ENCODE measurements around the gene EGLN2. TPM values are rescaled to one million over a fixed set of nuclear protein-coding genes. Genes with fewer than 3 reads are reported as not detected.

Gene EGLN2
- total and polyA plus RNA-seq, 10 of the 15 experiments (the other 5 are each of a cell fraction or from before 2014, with no cell fraction given), result 8.6 to 93.0 (median 66.8) TPM

DNA sequence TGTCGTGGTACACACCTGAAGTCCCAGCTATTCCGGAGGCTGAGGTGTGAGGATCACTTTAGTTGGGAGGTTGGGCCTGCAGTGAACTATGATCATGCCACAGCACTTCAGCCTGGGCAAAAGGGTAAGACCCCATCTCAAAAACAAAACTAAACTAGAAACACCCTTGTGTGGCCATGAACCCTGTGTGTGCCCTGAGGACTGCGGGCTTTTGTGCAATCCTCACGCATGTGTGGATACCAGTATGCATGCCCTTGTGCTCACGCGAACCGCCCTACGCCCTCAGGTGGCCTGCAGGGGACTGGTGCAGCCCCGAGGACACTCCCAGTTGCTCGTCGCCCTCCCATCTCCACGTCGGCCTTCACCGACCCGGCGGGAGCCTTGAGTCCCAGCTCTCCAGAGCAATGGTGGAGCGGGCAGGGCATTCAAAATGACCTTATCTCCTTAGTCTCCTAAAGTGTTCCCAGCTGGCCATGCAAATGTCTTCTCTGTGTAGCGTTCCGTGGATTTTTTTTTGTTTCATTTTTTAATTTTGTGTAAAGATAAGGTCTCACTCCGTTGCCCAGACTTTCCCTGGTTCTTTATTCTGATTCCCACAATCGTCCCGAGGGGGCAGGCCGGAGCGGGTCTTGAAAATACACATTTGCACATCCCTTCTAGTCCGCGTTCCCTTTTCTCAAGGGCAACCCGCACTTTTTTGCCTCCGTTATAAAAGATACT is 868 bp upstream of the EGLN2 start (continued):
- TF ChIP-seq MEF2B (IDR thresholded peaks at IDR 0.05; ENCODE audit: partially characterized antibody, poor library complexity, severe bottlenecking), result peak; percentile 25

DNA sequence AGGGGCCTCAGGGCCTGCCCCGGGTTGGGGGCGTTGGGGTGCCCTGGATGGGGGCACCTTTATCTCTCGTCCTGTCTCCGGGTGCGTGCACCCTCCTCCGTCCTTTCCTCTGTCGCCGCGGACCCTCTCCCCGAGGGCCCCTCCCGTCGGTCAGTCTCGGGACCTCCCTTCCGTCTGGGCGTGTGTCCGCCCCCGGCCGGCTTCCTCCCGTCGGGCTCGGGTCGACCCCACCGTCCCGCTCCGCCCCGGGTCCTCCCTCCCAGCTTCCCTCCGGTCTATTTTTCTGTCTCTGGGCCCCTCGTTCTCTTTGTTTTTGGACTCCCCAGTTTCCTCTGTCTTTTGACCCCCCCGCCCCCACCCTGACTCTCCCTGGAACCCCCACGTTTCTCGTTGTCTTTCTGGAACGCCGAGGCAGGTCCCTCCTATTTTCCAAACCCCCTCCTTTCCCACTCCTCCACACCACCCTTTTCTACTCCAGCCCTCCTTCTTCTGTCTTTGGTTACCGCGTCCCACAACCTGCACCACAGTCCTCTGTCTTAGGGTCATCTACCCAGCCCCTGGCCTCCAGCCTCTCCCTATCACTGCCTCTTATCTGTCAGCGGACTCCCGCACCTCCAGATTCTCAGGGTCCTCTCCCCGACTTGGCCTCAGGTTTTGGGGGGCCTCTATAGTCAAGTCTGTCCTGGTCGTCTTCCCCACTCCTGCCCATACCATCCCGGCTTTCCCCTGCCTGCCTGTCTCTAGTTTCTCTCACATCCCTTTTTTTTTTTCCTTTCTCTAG is 757 bp downstream of the EGLN2 start:
- Histone ChIP-seq H3K4me2 (ENCODE audit: control insufficient read depth, insufficient read depth) (peak overlapping the region; percentile 88), H3K9me3 (replicated peaks; ENCODE audit: control insufficient read depth, insufficient read depth, low read length) (no peaks in the 10 kb centered on the region), H3K36me3 (ENCODE audit: control insufficient read depth in 2 of 2, insufficient read depth in 2 of 2, low read length in 1 of 2) (peaks cover 7 to 11% of the 10 kb centered on the region in 2 experiments; a peak in 3 of 4 replicates), H3K27ac (ENCODE audit: control insufficient read depth, insufficient read depth) (peak overlapping the region; percentile 91), H4K20me1 (ENCODE audit: control insufficient read depth, insufficient read depth) (peaks cover 15% of the 10 kb centered on the region), H3K4me1 (ENCODE audit: control insufficient read depth, insufficient read depth, low read length) (peaks cover 51% of the 10 kb centered on the region), H3K27me3 (replicated peaks in 1 of 2; ENCODE audit: control insufficient read depth in 2 of 2, insufficient read depth in 2 of 2, low read length in 1 of 2) (no peaks in the 10 kb centered on the region), H3K79me2 (ENCODE audit: control insufficient read depth, insufficient read depth, low read length) (peaks cover 54% of the 10 kb centered on the region), H3K9ac (ENCODE audit: control insufficient read depth, insufficient read depth, low read length) (peak overlapping the region; percentile 84), H2AFZ (ENCODE audit: control insufficient read depth, low read depth, low read length) (peak overlapping the region; percentile 45), H3K4me3 (peak overlapping the region; percentile 98)
- ATAC-seq (peak; percentile 11), DNase-seq (ENCODE audit: low read depth, low spot score) (no peak), FAIRE-seq (no peak)
- POLR2A ChIA-PET, result interaction anchor here (0.7 to 4.3 kb wide), 7 partner anchors 21 to 84 kb away, joined by 3 to 83 read pairs (median 6); partner anchors contain the start of genes ACTMAP, COQ8B, RAB4B and SNRPA
- TF ChIP-seq NBN (IDR thresholded peaks at IDR 0.05), result 0 out of 2 replicates have a peak, but pooled peaks have one; percentile 17
- peak; percentile 54; the same call in 1 of the 2 replicates for TF ChIP-seq POLR2AphosphoS5 (IDR thresholded peaks at IDR 0.05; ENCODE audit: low read length)
- TF ChIP-seq ESRRA (IDR thresholded peaks at IDR 0.05; ENCODE audit: low read length), result no peak
- peak in 1 of 2 experiments; percentile 77; a peak in 2 of 3 replicates for TF ChIP-seq EGR1 (IDR thresholded peaks at IDR 0.05; ENCODE audit: borderline replicate concordance in 1 of 2, low read depth in 2 of 2, low read length in 2 of 2)
- TF ChIP-seq LARP7 (IDR thresholded peaks at IDR 0.05), result 0 out of 2 replicates have a peak, but pooled peaks have one; percentile 39
- TF ChIP-seq, protein P1, sequence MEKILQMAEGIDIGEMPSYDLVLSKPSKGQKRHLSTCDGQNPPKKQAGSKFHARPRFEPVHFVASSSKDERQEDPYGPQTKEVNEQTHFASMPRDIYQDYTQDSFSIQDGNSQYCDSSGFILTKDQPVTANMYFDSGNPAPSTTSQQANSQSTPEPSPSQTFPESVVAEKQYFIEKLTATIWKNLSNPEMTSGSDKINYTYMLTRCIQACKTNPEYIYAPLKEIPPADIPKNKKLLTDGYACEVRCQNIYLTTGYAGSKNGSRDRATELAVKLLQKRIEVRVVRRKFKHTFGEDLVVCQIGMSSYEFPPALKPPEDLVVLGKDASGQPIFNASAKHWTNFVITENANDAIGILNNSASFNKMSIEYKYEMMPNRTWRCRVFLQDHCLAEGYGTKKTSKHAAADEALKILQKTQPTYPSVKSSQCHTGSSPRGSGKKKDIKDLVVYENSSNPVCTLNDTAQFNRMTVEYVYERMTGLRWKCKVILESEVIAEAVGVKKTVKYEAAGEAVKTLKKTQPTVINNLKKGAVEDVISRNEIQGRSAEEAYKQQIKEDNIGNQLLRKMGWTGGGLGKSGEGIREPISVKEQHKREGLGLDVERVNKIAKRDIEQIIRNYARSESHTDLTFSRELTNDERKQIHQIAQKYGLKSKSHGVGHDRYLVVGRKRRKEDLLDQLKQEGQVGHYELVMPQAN (conservative IDR thresholded peaks at IDR 0.05), result peak; percentile 45; the same call in 1 of the 2 replicates
- no peak for TF ChIP-seq YBX1 (IDR thresholded peaks at IDR 0.05)
- peak; percentile 47 for TF ChIP-seq GATAD2B (conservative IDR thresholded peaks at IDR 0.05; ENCODE audit: low read depth)
- peak; percentile 46; the same call in 1 of the 2 replicates for TF ChIP-seq DPF2 (IDR thresholded peaks at IDR 0.05)
- TF ChIP-seq POLR2A (IDR thresholded peaks at IDR 0.05; ENCODE audit: low read depth, low read length), result no peak; the same call in 1 of the 2 replicates
- 0 out of 2 replicates have a peak, but pooled peaks have one; percentile 18 for TF ChIP-seq POLR2AphosphoS2 (IDR thresholded peaks at IDR 0.05; ENCODE audit: low read depth, low read length)
- no TSS peak for BruUV-seq (replicated peaks)
- CTCF ChIA-PET, result interaction anchor here (1.1 kb wide), 1 partner anchor 47 kb away, joined by 3 read pairs; no protein-coding TSS in a partner anchor
- RAD21 ChIA-PET (ENCODE audit: unreplicated experiment), result interaction anchor here (1.2 to 4.6 kb wide), 7 partner anchors 22 to 137 kb away, joined by 5 to 56 read pairs (median 8); partner anchors contain the start of genes ACTMAP, RAB4B and SNRPA
- SMC1A ChIA-PET (ENCODE audit: uncharacterized antibody, unreplicated experiment), result interaction anchor here (2.3 to 5.3 kb wide), 2 partner anchors 22 to 48 kb away, joined by 21 to 39 read pairs; partner anchors contain the start of genes ACTMAP, RAB4B and SNRPA
- intact Hi-C loops (cut with micrococcal nuclease; ENCODE audit: unreplicated experiment), result loop anchor here (2.0 kb wide), 2 partner anchors 83 to 463 kb away; partner anchors contain the start of genes COQ8B and ITPKC
- WGBS (ENCODE audit: insufficient coverage, insufficient replicate concordance, low lambda C conversion rate, missing lambda C conversion rate), result under 1% methylated on average over 25 of the region's 40 CpGs
- in situ Hi-C loops (cut with MboI), result no loop called here
